ENCODE results near the gene RIOK2. TPM values are rescaled to one million over a fixed set of nuclear protein-coding genes. Genes with fewer than 3 reads are reported as not detected.
A peak's percentile ranks its signal among the peaks of the same experiment; 100 is the strongest.
"Not testable (repeated sequence)": the region's sequence is repeated elsewhere in the genome, so short reads cannot be mapped to it uniquely, and the experiment has no call there.

The RIOK2 gene
- total RNA-seq, 4 donors from 2014 or later = 7.9 to 26.1 (median 17.4) TPM

GRCh38 chr5:97181856-97182545 is 1.0 kb downstream of the RIOK2 start:
- TF ChIP-seq CTCF (IDR thresholded peaks at IDR 0.05) (no peak), POLR2A (IDR thresholded peaks at IDR 0.05) (no peak)
- intact Hi-C loops (cut with DNase I; ENCODE audit: low total_unique reads) = no loop called here
- 63 to 70% methylated on average over 4 of the region's 4 CpGs for WGBS, 2 donors

GRCh38 chr5:97179457-97179856 is 3.6 kb downstream of the RIOK2 start:
- intact Hi-C loops (cut with DNase I; ENCODE audit: low total_unique reads); DNase-seq (ENCODE audit: low spot score in 2 of 2); H3K4me3 ChIP-seq (ENCODE audit: low read depth, poor library complexity, severe bottlenecking): not testable (repeated sequence)
- 75 to 94% methylated on average over 3 of the region's 3 CpGs for WGBS, 2 donors

More at GRCh38 chr5:97181856-97182545, 1.0 kb downstream of the RIOK2 start:
- no peak for DNase-seq (ENCODE audit: low spot score in 2 of 2)
- peak overlapping the region; percentile 72 for H3K4me3 ChIP-seq (ENCODE audit: low read depth, poor library complexity, severe bottlenecking)

GRCh38 chr5:97172227-97172626 is 10.8 kb downstream of the RIOK2 start:
- intact Hi-C loops (cut with DNase I; ENCODE audit: low total_unique reads) = no loop called here
- TF ChIP-seq POLR2A (IDR thresholded peaks at IDR 0.05) = no peak
- H3K4me3 ChIP-seq (ENCODE audit: low read depth, poor library complexity, severe bottlenecking) = no peak overlapping the region
- no peak for DNase-seq (ENCODE audit: low spot score in 2 of 2)

DNA sequence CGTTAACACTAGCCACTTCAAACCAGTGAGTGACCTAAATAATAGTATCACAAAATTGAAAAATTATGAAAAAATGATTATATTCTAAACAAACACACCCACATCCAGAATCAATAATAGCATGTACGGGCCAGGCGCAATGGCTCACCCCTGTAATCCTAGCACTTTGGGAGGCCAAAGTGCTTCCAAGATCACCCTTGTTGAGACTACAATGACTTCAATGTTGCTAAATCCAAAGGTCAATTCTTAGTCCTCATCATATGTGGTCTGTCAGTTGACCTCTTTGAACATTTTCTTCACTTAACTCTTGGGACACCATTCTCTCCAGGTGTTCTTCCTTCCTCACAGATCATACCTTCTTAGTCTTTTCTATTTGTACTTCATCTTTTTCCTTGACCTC is 11.3 kb downstream of the RIOK2 start:
- no peak for TF ChIP-seq POLR2A (IDR thresholded peaks at IDR 0.05)
- TF ChIP-seq CTCF (IDR thresholded peaks at IDR 0.05) = no peak
- WGBS, 2 donors = 93% methylated on average over 3 of the region's 3 CpGs
- DNase-seq (ENCODE audit: low spot score in 2 of 2) = no peak
- H3K4me3 ChIP-seq (ENCODE audit: low read depth, poor library complexity, severe bottlenecking) = no peak overlapping the region
- intact Hi-C loops (cut with DNase I; ENCODE audit: low total_unique reads) = no loop called here

DNA sequence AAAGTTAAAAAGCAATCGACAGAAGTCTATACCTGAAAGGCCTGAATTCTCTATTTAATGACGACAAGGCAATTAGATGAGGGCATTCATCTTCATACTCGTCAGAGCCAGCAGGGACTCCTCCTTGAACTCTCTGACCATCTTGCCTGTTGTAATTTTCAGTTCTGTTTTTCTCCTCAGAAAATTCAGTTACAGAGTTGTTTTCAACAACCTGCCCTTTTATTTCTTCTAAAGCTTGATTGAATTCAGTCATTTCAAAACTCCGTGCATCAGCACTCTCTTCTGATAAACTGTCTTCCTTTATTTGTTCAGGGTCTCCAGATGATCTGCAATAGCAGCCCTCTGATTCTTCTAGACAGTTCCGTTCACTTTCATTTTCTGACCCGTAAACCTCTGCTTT is 15.6 kb downstream of the RIOK2 start:
- TF ChIP-seq CTCF (IDR thresholded peaks at IDR 0.05) (no peak), POLR2A (IDR thresholded peaks at IDR 0.05) (no peak)
- intact Hi-C loops (cut with DNase I; ENCODE audit: low total_unique reads) = loop anchor here (10.0 kb wide), 2 partner anchors 413 to 553 kb away; no protein-coding TSS in a partner anchor
- no peak overlapping the region for H3K4me3 ChIP-seq (ENCODE audit: low read depth, poor library complexity, severe bottlenecking)

DNA sequence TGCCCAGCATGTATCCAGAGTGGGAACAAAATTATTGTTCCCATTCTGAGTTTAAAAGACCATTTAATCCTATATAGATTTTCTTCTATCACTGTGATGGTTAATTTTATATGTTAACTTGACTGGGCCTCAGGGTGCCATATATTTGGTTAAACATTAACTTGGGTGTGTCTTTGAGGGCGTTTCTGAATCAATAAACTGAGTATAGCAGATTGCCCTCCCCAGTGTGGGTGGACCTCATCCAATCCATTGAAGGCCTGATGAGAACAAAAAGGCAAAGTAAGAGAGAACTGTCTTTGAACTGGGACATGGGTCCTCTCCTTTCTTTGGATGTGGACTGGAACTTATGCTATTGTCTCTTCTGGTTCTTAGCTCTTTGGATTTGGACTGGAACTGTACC is 17.3 kb downstream of the RIOK2 start:
- no peak for TF ChIP-seq CTCF (IDR thresholded peaks at IDR 0.05)
- no peak for TF ChIP-seq POLR2A (IDR thresholded peaks at IDR 0.05)
- WGBS, 2 donors = 16 to 20% methylated on average over 1 of the region's 1 CpG
- H3K4me3 ChIP-seq (ENCODE audit: low read depth, poor library complexity, severe bottlenecking) = no peak overlapping the region
- no peak for DNase-seq (ENCODE audit: low spot score in 2 of 2)
- intact Hi-C loops (cut with DNase I; ENCODE audit: low total_unique reads) = loop anchor here (2.0 to 10.0 kb wide), 3 partner anchors 297 to 551 kb away; no protein-coding TSS in a partner anchor

More for the DNA sequence above, 15.6 kb downstream of the RIOK2 start:
- no peak for DNase-seq (ENCODE audit: low spot score in 2 of 2)
- WGBS, 2 donors = 60 to 61% methylated on average over 6 of the region's 6 CpGs

DNA sequence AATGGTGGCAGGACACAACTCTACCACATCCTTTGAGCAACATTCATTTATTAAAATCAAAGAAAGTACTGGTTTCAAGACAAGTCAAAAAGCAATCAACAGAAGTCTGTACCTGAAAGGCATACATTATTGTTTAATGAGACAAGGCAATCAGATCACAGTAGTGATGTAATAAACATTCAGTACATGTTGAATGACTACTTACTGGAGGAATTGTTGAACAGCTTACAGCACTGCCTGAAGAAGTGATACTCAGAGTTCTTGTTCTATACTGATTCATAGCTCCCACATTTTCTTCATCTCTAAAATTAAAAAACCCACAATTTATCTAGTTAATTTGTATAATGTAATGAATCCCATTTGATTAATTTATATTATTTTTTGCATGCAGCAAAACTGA is 18.2 kb downstream of the RIOK2 start:
- no peak for TF ChIP-seq POLR2A (IDR thresholded peaks at IDR 0.05)
- no peak for TF ChIP-seq CTCF (IDR thresholded peaks at IDR 0.05)
- no peak overlapping the region for H3K4me3 ChIP-seq (ENCODE audit: low read depth, poor library complexity, severe bottlenecking)
- intact Hi-C loops (cut with DNase I; ENCODE audit: low total_unique reads) = loop anchor here (2.0 to 10.0 kb wide), 3 partner anchors 296 to 550 kb away; no protein-coding TSS in a partner anchor
- no peak for DNase-seq (ENCODE audit: low spot score in 2 of 2)
